Osteoblast (primary cell): Measurements from ENCODE around the gene EFHC1. TPM values are rescaled to one million over a fixed set of nuclear protein-coding genes. Genes with fewer than 3 reads are reported as not detected.
"Not testable (repeated sequence)": the region's sequence is repeated elsewhere in the genome, so short reads cannot be mapped to it uniquely, and the experiment has no call there.

ENCODE experiments used
- DNase-seq: peaks from one replicate; pipeline ENCODE4 v3.0.0; 2011; ENCODE audit warnings: low spot score, mixed read lengths; ENCODE audit not compliant: insufficient read length; ENCODE audit errors: missing footprints
- H2AFZ ChIP-seq: 2 replicates; pipeline ENCODE4 v1.6.0; 2011; ENCODE audit warnings: mild to moderate bottlenecking, low read length
- H3K27ac ChIP-seq: 2 replicates; pipeline ENCODE4 v1.5.1; 2011; ENCODE audit warnings: mild to moderate bottlenecking, low read depth, low read length, moderate library complexity
- H3K27me3 ChIP-seq: 2 replicates; pipeline ENCODE4 v1.6.0; 2012; ENCODE audit warnings: mild to moderate bottlenecking, control low read depth, inconsistent platforms, low read length, moderate library complexity; ENCODE audit not compliant: insufficient read depth
- H3K36me3 ChIP-seq: 2 replicates; pipeline ENCODE4 v1.5.1; 2011; ENCODE audit warnings: mild to moderate bottlenecking, low read length, control low read depth, moderate library complexity; ENCODE audit not compliant: insufficient read depth
- H3K4me1 ChIP-seq: 2 replicates; pipeline ENCODE4 v1.5.1; 2011; ENCODE audit warnings: mild to moderate bottlenecking, low read length, control low read depth, moderate library complexity; ENCODE audit not compliant: insufficient read depth
- H3K4me2 ChIP-seq: 2 replicates; pipeline ENCODE4 v1.6.0; 2011; ENCODE audit warnings: mild to moderate bottlenecking, low read length; ENCODE audit not compliant: insufficient read depth
- H3K4me3 ChIP-seq: fragments of 200-600 bp; sonication (generic); 3 replicates; pipeline ENCODE4 v1.5.1; 2012; ENCODE audit warnings: mild to moderate bottlenecking, low read length, inconsistent platforms; ENCODE audit not compliant: insufficient read depth
- H3K79me2 ChIP-seq: 2 replicates; pipeline ENCODE4 v1.6.0; 2012; ENCODE audit warnings: mild to moderate bottlenecking, low read length, control low read depth, inconsistent platforms; ENCODE audit not compliant: insufficient read depth
- H3K9me3 ChIP-seq: 2 replicates; pipeline ENCODE4 v1.5.1; 2011; ENCODE audit warnings: low read depth, low read length, control low read depth
- H4K20me1 ChIP-seq: 2 replicates; pipeline ENCODE4 v1.6.0; 2012; ENCODE audit warnings: mild to moderate bottlenecking, low read length, control low read depth; ENCODE audit not compliant: insufficient read depth
- total RNA-seq: library from RNA; depleted of rRNA; stranded (reverse); fragments of >200 nt; gene quantifications from 2 replicates; pipeline ENCODE4 v1.2.3, GENCODE V29; 2012
- TF ChIP-seq, protein P1 (sequence below): IDR thresholded peaks from 2 replicates; pipeline ENCODE4 v1.5.1; 2011; ENCODE audit warnings: mild to moderate bottlenecking, low read depth, low read length, moderate library complexity; ENCODE audit errors: extremely low read depth

EFHC1 gene
- total RNA-seq, 1 donor, result 31.1 TPM

DNA sequence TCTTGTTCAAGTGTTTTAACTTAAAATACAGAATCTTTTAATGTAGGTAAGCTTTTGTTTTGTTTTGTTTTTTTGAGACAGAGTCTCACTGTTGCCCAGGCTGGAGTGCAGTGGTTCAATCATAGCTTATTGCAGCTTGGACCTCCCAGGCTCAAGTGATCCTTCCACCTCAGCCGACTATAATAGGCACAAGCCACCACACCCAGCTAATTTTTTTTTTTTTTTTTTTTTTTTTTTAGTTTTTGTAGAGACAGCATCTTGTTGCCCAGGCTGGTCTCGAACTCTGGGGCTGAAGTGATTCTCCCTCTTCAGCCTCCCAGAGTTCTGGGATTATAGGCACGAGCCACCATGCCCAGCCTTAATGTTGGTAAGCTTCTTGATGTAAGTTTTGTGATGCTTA is 3.3 kb downstream of the EFHC1 start:
- Histone ChIP-seq H3K79me2 (peaks cover 38% of the 10 kb centered on the region), H3K4me3 (no peak overlapping the region), H3K9me3 (no peaks in the 10 kb centered on the region), H3K4me2 (no peak overlapping the region), H3K27ac (peak overlapping the region; percentile 78), H3K36me3 (peaks cover 5% of the 10 kb centered on the region), H3K4me1 (peaks cover 51% of the 10 kb centered on the region), H4K20me1 (no peaks in the 10 kb centered on the region), H3K27me3 (no peaks in the 10 kb centered on the region), H2AFZ (no peak overlapping the region)
- no peak for DNase-seq
- TF ChIP-seq, protein P1, sequence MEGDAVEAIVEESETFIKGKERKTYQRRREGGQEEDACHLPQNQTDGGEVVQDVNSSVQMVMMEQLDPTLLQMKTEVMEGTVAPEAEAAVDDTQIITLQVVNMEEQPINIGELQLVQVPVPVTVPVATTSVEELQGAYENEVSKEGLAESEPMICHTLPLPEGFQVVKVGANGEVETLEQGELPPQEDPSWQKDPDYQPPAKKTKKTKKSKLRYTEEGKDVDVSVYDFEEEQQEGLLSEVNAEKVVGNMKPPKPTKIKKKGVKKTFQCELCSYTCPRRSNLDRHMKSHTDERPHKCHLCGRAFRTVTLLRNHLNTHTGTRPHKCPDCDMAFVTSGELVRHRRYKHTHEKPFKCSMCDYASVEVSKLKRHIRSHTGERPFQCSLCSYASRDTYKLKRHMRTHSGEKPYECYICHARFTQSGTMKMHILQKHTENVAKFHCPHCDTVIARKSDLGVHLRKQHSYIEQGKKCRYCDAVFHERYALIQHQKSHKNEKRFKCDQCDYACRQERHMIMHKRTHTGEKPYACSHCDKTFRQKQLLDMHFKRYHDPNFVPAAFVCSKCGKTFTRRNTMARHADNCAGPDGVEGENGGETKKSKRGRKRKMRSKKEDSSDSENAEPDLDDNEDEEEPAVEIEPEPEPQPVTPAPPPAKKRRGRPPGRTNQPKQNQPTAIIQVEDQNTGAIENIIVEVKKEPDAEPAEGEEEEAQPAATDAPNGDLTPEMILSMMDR, result no peak

DNA sequence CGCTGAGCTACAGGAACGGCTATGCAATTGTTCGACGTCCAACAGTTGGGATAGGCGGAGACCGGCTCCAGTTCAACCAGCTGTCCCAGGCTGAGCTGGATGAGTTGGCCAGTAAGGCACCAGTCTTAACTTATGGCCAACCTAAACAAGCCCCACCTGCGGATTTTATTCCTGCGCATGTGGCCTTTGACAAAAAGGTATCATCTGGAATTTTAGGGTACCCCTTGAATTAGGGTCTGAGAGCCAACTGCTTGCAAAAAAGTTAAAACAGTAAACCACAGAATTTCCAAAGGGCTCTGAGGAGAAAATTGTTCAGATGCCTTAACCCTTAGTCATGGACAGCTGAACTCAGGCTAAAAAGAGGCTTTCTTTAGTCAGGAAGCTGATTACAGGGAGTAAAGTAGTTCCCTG is 3.8 kb downstream of the EFHC1 start:
- Histone ChIP-seq H3K79me2 (peaks cover 38% of the 10 kb centered on the region), H3K4me1 (peaks cover 47% of the 10 kb centered on the region), H3K4me2 (peak overlapping the region; percentile 65), H2AFZ (no peak overlapping the region), H3K27ac (peak overlapping the region; percentile 78), H3K27me3 (no peaks in the 10 kb centered on the region), H3K9me3 (no peaks in the 10 kb centered on the region), H3K4me3 (no peak overlapping the region), H4K20me1 (no peaks in the 10 kb centered on the region), H3K36me3 (peaks cover 5% of the 10 kb centered on the region)
- TF ChIP-seq, protein P1, result no peak
- no peak for DNase-seq

DNA sequence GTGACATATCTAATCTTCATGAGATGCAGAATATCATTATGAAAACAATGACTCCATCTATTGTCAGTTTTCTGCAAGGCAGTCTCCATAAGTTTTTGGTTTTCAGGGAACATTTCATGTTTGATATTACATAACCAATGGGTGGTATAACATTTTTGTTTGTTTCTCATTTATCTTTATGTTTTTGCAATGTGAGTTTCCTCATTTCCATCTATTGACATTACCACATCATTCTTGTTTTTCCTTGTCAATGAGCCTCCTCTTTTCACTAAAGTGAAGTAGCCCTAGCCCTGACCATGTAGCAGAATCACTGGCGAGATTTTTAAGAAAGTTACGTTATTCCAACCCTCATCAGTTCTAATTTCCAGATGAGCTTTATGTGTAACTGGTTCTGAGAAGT is 4.4 kb downstream of the EFHC1 start:
- Histone ChIP-seq H3K79me2 (peaks cover 38% of the 10 kb centered on the region), H3K4me3 (no peak overlapping the region), H3K27me3 (no peaks in the 10 kb centered on the region), H3K9me3 (no peaks in the 10 kb centered on the region), H3K36me3 (peaks cover 5% of the 10 kb centered on the region), H4K20me1 (no peaks in the 10 kb centered on the region), H3K4me2 (peak overlapping the region; percentile 65), H3K4me1 (peaks cover 42% of the 10 kb centered on the region), H2AFZ (no peak overlapping the region), H3K27ac (peak overlapping the region; percentile 78)
- DNase-seq, result no peak
- TF ChIP-seq, protein P1, result no peak

DNA sequence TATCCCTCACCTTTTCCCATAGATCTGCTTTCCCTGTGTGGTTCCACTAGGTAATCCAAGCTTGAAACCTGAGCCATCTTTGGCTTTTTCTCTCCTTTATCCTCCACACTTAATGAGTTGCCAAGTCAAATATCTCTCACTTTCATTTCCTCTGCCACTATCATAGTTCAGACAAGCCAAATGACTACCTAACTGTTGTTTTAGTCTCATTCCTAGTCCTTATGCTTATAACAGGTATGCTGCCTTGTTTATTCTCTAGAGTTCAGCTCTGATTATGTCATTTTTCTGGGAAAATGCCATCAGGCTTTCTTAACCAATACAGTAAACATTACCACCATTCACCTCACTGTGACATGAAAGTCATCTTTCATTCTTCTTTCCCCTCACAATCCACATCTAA is 6.5 kb downstream of the EFHC1 start:
- Histone ChIP-seq H3K79me2 (peaks cover 30% of the 10 kb centered on the region), H4K20me1 (no peaks in the 10 kb centered on the region), H3K27me3 (no peaks in the 10 kb centered on the region), H3K27ac (no peak overlapping the region), H3K9me3 (no peaks in the 10 kb centered on the region), H3K36me3 (peaks cover 5% of the 10 kb centered on the region), H2AFZ (no peak overlapping the region), H3K4me1 (peaks cover 33% of the 10 kb centered on the region), H3K4me3 (no peak overlapping the region), H3K4me2 (no peak overlapping the region)
- no peak for DNase-seq
- TF ChIP-seq, protein P1, result no peak

DNA sequence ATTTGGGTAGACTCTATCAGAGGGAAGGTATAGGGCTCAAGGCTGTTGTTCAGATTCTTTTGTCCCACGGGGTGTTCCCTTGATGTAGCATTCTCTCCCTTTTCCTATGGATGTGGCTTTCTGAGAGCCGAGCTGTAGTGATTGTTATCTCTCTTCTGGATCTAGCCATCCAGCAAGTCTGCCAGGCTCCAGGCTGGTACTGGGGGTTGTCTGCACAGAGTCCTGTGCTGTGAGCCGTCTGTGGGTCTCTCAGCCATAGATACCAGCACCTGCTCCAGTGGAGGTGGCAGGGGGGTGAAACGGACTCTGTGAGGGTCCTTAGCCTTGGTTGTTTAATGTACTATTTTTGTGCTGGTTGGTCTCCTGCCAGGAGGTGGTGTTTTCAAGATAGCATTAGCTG is 13.2 kb downstream of the EFHC1 start:
- DNase-seq, H3K36me3 ChIP-seq, H2AFZ ChIP-seq, H4K20me1 ChIP-seq, H3K4me2 ChIP-seq, H3K27me3 ChIP-seq, H3K9me3 ChIP-seq, H3K4me3 ChIP-seq, H3K27ac ChIP-seq, H3K4me1 ChIP-seq: not testable (repeated sequence)
- H3K79me2 ChIP-seq, result peaks cover 12% of the 10 kb centered on the region
